Loucy (cell line): Measurements from ENCODE around the gene LTB4R2.

ENCODE experiments used
- H2AFZ ChIP-seq: fragments of 200-600 bp; sonication (generic); 2 replicates; pipeline ENCODE4 v1.6.0; 2016; ENCODE audit warnings: antibody characterized with exemption, mild to moderate bottlenecking, low read length, moderate library complexity
- H3F3A ChIP-seq: fragments of 200-600 bp; 2 replicates; pipeline ENCODE4 v1.6.0; 2016; ENCODE audit warnings: antibody characterized with exemption, low read depth, mild to moderate bottlenecking
- H3K27me3 ChIP-seq: fragments of 200-600 bp; sonication (generic); 2 replicates; pipeline ENCODE4 v1.6.1; 2014; ENCODE audit warnings: low read length, mild to moderate bottlenecking; ENCODE audit not compliant: insufficient read depth, poor library complexity, severe bottlenecking
- H3K36me3 ChIP-seq: fragments of 200-600 bp; sonication (generic); 2 replicates; pipeline ENCODE4 v1.6.1; 2016; ENCODE audit warnings: low read length; ENCODE audit not compliant: insufficient read depth
- H3K4me1 ChIP-seq: fragments of 200-600 bp; sonication (generic); 2 replicates; pipeline ENCODE4 v1.5.1; 2014; ENCODE audit warnings: low read length, mild to moderate bottlenecking; ENCODE audit not compliant: insufficient read depth, poor library complexity, severe bottlenecking
- H3K4me2 ChIP-seq: fragments of 200-600 bp; sonication (generic); 2 replicates; pipeline ENCODE4 v1.6.0; 2014; ENCODE audit warnings: antibody characterized with exemption, low read length, low read depth, mild to moderate bottlenecking; ENCODE audit not compliant: poor library complexity, severe bottlenecking
- H3K4me3 ChIP-seq: fragments of 200-600 bp; sonication (generic); 2 replicates; pipeline ENCODE4 v1.5.1; 2014; ENCODE audit warnings: low read length, mild to moderate bottlenecking, mixed read lengths; ENCODE audit not compliant: poor library complexity, severe bottlenecking
- H3K79me2 ChIP-seq: fragments of 200-600 bp; sonication (generic); 2 replicates; pipeline ENCODE4 v1.6.1; 2014; ENCODE audit warnings: low read length; ENCODE audit not compliant: insufficient read depth
- H3K9ac ChIP-seq: fragments of 200-600 bp; sonication (generic); 2 replicates; pipeline ENCODE4 v1.6.0; 2014; ENCODE audit warnings: mild to moderate bottlenecking, low read depth, low read length, moderate library complexity; ENCODE audit not compliant: poor library complexity, severe bottlenecking
- H3K9me2 ChIP-seq: fragments of 200-600 bp; sonication (generic); replicated peaks from 2 replicates; pipeline ENCODE4 v1.6.1; 2016; ENCODE audit warnings: low read depth, low read length, mixed read lengths
- H3K9me3 ChIP-seq: fragments of 200-600 bp; sonication (generic); 2 replicates; pipeline ENCODE4 v1.6.1; 2014; ENCODE audit warnings: mild to moderate bottlenecking, antibody characterized with exemption, low read length, low read depth; ENCODE audit not compliant: insufficient read depth
- H4K20me1 ChIP-seq: fragments of 200-600 bp; sonication (generic); 2 replicates; pipeline ENCODE4 v1.6.0; 2014; ENCODE audit warnings: antibody characterized with exemption, low read length, mild to moderate bottlenecking; ENCODE audit not compliant: insufficient read depth, poor library complexity, severe bottlenecking
- CTCF ChIP-seq: fragments of 200-600 bp; sonication (generic); conservative IDR thresholded peaks from 2 replicates; pipeline ENCODE4 v1.5.1; 2014; ENCODE audit warnings: mild to moderate bottlenecking, antibody characterized with exemption, low read length
- EZH2phosphoT487 ChIP-seq: fragments of 200-600 bp; IDR thresholded peaks from 2 replicates; pipeline ENCODE4 v1.6.1; 2018; ENCODE audit warnings: antibody characterized with exemption, mild to moderate bottlenecking, moderate library complexity, borderline replicate concordance

The LTB4R2 gene

GRCh38 chr14:24282736-24283135 is 27.2 kb upstream of the LTB4R2 start:
- no peak overlapping the region for H3K9ac ChIP-seq
- no peaks in the 10 kb centered on the region for H4K20me1 ChIP-seq
- H3K4me3 ChIP-seq = no peak overlapping the region
- H3K4me1 ChIP-seq = peaks cover 17% of the 10 kb centered on the region
- no peaks in the 10 kb centered on the region for H3K9me3 ChIP-seq
- H3K4me2 ChIP-seq = no peak overlapping the region
- H3K27me3 ChIP-seq = no peaks in the 10 kb centered on the region
- no peak overlapping the region for H2AFZ ChIP-seq
- H3K79me2 ChIP-seq = no peaks in the 10 kb centered on the region
- TF ChIP-seq CTCF = no peak
- TF ChIP-seq EZH2phosphoT487 = no peak
- H3F3A ChIP-seq = no peaks in the 10 kb centered on the region
- no peaks in the 10 kb centered on the region for H3K9me2 ChIP-seq
- no peaks in the 10 kb centered on the region for H3K36me3 ChIP-seq

GRCh38 chr14:24283796-24284460 is 26.0 kb upstream of the LTB4R2 start:
- no peak overlapping the region for H3K4me2 ChIP-seq
- H3K36me3 ChIP-seq = no peaks in the 10 kb centered on the region
- no peak overlapping the region for H2AFZ ChIP-seq
- no peak for TF ChIP-seq CTCF
- no peak for TF ChIP-seq EZH2phosphoT487
- H3K9ac ChIP-seq = no peak overlapping the region
- no peaks in the 10 kb centered on the region for H3K79me2 ChIP-seq
- H4K20me1 ChIP-seq = no peaks in the 10 kb centered on the region
- H3K4me1 ChIP-seq = peaks cover 5% of the 10 kb centered on the region
- no peaks in the 10 kb centered on the region for H3F3A ChIP-seq
- no peak overlapping the region for H3K4me3 ChIP-seq
- H3K27me3 ChIP-seq = no peaks in the 10 kb centered on the region
- no peaks in the 10 kb centered on the region for H3K9me2 ChIP-seq
- no peaks in the 10 kb centered on the region for H3K9me3 ChIP-seq

- no peak overlapping the region for H2AFZ ChIP-seq
- H3K79me2 ChIP-seq = no peaks in the 10 kb centered on the region
- no peaks in the 10 kb centered on the region for H4K20me1 ChIP-seq
- no peaks in the 10 kb centered on the region for H3K27me3 ChIP-seq
- no peaks in the 10 kb centered on the region for H3K4me1 ChIP-seq
- H3K4me2 ChIP-seq = no peak overlapping the region
- H3F3A ChIP-seq = no peaks in the 10 kb centered on the region
- H3K9ac ChIP-seq = no peak overlapping the region
- no peaks in the 10 kb centered on the region for H3K9me3 ChIP-seq
- H3K9me2 ChIP-seq = no peaks in the 10 kb centered on the region
- H3K36me3 ChIP-seq = no peaks in the 10 kb centered on the region
- no peak overlapping the region for H3K4me3 ChIP-seq
- TF ChIP-seq EZH2phosphoT487 (no peak), CTCF (no peak)
Measured at GRCh38 chr14:24284501-24285035, 25.4 kb upstream of the LTB4R2 start.
